ENCODE measurements around the gene KDM4B.

- TF ChIP-seq CTCF (IDR thresholded peaks at IDR 0.05) (no peak), POLR2A (IDR thresholded peaks at IDR 0.05) (no peak)
These were observed 220.3 kb downstream of the KDM4B start for GRCh38 chr19:5189318-5189607.
